ENCODE results near the gene PPT1. TPM values are rescaled to one million over a fixed set of nuclear protein-coding genes. Genes with fewer than 3 reads are reported as not detected.
"Not testable (repeated sequence)": the region's sequence is repeated elsewhere in the genome, so short reads cannot be mapped to it uniquely, and the experiment has no call there.

The PPT1 gene
- total RNA-seq, 1 donor from 2014 or later = 67.3 TPM

- Mint-ChIP-seq H3K36me3 (ENCODE audit: insufficient read depth) (peaks cover 4% of the 10 kb centered on the region), H3K4me1 (ENCODE audit: low read depth) (peaks cover 23% of the 10 kb centered on the region), H3K27ac (peak overlapping the region; percentile 99), H3K4me3 (ENCODE audit: low read depth) (peak overlapping the region; percentile 98), H3K9me3 (ENCODE audit: low read depth) (no peaks in the 10 kb centered on the region), H3K27me3 (no peaks in the 10 kb centered on the region)
- DNase-seq (ENCODE audit: low spot score, unreplicated experiment) = no peak
- TF ChIP-seq CTCF (IDR thresholded peaks at IDR 0.05; ENCODE audit: unreplicated experiment) = no peak
Measured at GRCh38 chr1:40041466-40041838, 55.6 kb downstream of the PPT1 start.

- no peak for TF ChIP-seq CTCF (IDR thresholded peaks at IDR 0.05; ENCODE audit: unreplicated experiment)
- Mint-ChIP-seq H3K9me3 (ENCODE audit: low read depth) (no peaks in the 10 kb centered on the region), H3K27ac (peak within 1 kb of the TSS; percentile 99), H3K4me1 (ENCODE audit: low read depth) (peaks cover 23% of the 10 kb centered on the region), H3K27me3 (no peaks in the 10 kb centered on the region), H3K4me3 (ENCODE audit: low read depth) (peak within 1 kb of the TSS; percentile 98), H3K36me3 (ENCODE audit: insufficient read depth) (peaks cover 4% of the 10 kb centered on the region)
- peak; percentile 100 for DNase-seq (ENCODE audit: low spot score, unreplicated experiment)
Measured at GRCh38 chr1:40040511-40041465, 56.3 kb downstream of the PPT1 start, which contains the start of gene CAP1. Gene CAP1, plus strand, starts transcription at chr1:40040729. Its CDS starts 18,618 bp downstream, at chr1:40059347.

GRCh38 chr1:40039757-40040510, 57.1 kb downstream of the PPT1 start:
- Mint-ChIP-seq H3K27me3 (no peaks in the 10 kb centered on the region), H3K27ac (peak overlapping the region; percentile 99), H3K36me3 (ENCODE audit: insufficient read depth) (peaks cover 4% of the 10 kb centered on the region), H3K9me3 (ENCODE audit: low read depth) (no peaks in the 10 kb centered on the region), H3K4me3 (ENCODE audit: low read depth) (peak overlapping the region; percentile 98), H3K4me1 (ENCODE audit: low read depth) (peaks cover 23% of the 10 kb centered on the region)
- TF ChIP-seq CTCF (IDR thresholded peaks at IDR 0.05; ENCODE audit: unreplicated experiment) = no peak
- peak; percentile 30 for DNase-seq (ENCODE audit: low spot score, unreplicated experiment)

- H3K4me3 Mint-ChIP-seq (ENCODE audit: low read depth) = peak overlapping the region; percentile 98
- no peak for TF ChIP-seq CTCF (IDR thresholded peaks at IDR 0.05; ENCODE audit: unreplicated experiment)
- peaks cover 4% of the 10 kb centered on the region for H3K36me3 Mint-ChIP-seq (ENCODE audit: insufficient read depth)
- no peaks in the 10 kb centered on the region for H3K27me3 Mint-ChIP-seq
- H3K4me1 Mint-ChIP-seq (ENCODE audit: low read depth) = peaks cover 23% of the 10 kb centered on the region
- peak overlapping the region; percentile 99 for H3K27ac Mint-ChIP-seq
- no peaks in the 10 kb centered on the region for H3K9me3 Mint-ChIP-seq (ENCODE audit: low read depth)
- DNase-seq (ENCODE audit: low spot score, unreplicated experiment) = no peak
Measured at GRCh38 chr1:40039245-40039756, 57.8 kb downstream of the PPT1 start.

- no peak for DNase-seq (ENCODE audit: low spot score, unreplicated experiment)
- no peak for TF ChIP-seq CTCF (IDR thresholded peaks at IDR 0.05; ENCODE audit: unreplicated experiment)
- Mint-ChIP-seq H3K4me1 (ENCODE audit: low read depth) (peaks cover 23% of the 10 kb centered on the region), H3K36me3 (ENCODE audit: insufficient read depth) (peaks cover 2% of the 10 kb centered on the region), H3K27me3 (no peaks in the 10 kb centered on the region), H3K27ac (no peak overlapping the region), H3K9me3 (ENCODE audit: low read depth) (no peaks in the 10 kb centered on the region), H3K4me3 (ENCODE audit: low read depth) (no peak overlapping the region)
Measured at GRCh38 chr1:40038697-40039096, 58.4 kb downstream of the PPT1 start.

- not testable (repeated sequence) for H3K27ac Mint-ChIP-seq; H3K27me3 Mint-ChIP-seq; H3K9me3 Mint-ChIP-seq (ENCODE audit: low read depth); H3K36me3 Mint-ChIP-seq (ENCODE audit: insufficient read depth); H3K4me3 Mint-ChIP-seq (ENCODE audit: low read depth); DNase-seq (ENCODE audit: low spot score, unreplicated experiment)
- H3K4me1 Mint-ChIP-seq (ENCODE audit: low read depth) = peaks cover 18% of the 10 kb centered on the region
Measured at GRCh38 chr1:40037254-40037653, 59.8 kb downstream of the PPT1 start.
